ENCODE data around the gene RBP5. TPM values are rescaled to one million over a fixed set of nuclear protein-coding genes. Genes with fewer than 3 reads are reported as not detected.
"Not testable (repeated sequence)": the region's sequence is repeated elsewhere in the genome, so short reads cannot be mapped to it uniquely, and the experiment has no call there.

Gene RBP5
- total RNA-seq, 4 donors from 2014 or later, result 2.8 to 4.5 TPM; not detected in 2

DNA sequence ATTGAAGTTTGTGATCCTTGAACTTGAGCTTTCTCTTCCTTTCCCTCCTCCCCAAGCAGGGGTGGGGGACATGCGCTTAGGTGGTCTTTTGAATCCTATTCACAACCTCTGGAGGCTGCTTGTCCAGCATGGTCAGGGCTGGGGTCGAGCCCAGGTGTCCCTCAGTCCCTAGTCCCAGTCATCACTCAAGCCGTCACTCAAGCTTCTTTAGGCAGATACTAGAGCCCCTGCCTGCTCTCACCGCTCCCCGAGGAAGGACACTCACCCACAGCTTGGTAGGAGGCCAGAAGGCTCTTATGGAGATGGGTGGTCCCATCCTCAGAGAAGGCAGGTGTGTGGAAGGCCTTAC is 19.1 kb downstream of the RBP5 start:
- 58 to 62% methylated on average over 5 of the region's 5 CpGs for WGBS, 2 donors
- H3K36me3 ChIP-seq, result no peaks in the 10 kb centered on the region
- peak overlapping the region in 2 of 3 donors; percentile 80 to 87 for H3K27ac ChIP-seq
- no peaks in the 10 kb centered on the region for H3K9me3 ChIP-seq
- intact Hi-C loops (cut with DNase I), result no loop called here
- TF ChIP-seq POLR2A (IDR thresholded peaks at IDR 0.05), result no peak
- TF ChIP-seq, protein P1, sequence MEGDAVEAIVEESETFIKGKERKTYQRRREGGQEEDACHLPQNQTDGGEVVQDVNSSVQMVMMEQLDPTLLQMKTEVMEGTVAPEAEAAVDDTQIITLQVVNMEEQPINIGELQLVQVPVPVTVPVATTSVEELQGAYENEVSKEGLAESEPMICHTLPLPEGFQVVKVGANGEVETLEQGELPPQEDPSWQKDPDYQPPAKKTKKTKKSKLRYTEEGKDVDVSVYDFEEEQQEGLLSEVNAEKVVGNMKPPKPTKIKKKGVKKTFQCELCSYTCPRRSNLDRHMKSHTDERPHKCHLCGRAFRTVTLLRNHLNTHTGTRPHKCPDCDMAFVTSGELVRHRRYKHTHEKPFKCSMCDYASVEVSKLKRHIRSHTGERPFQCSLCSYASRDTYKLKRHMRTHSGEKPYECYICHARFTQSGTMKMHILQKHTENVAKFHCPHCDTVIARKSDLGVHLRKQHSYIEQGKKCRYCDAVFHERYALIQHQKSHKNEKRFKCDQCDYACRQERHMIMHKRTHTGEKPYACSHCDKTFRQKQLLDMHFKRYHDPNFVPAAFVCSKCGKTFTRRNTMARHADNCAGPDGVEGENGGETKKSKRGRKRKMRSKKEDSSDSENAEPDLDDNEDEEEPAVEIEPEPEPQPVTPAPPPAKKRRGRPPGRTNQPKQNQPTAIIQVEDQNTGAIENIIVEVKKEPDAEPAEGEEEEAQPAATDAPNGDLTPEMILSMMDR (IDR thresholded peaks at IDR 0.05), result no peak
- DNase-seq, result no peak
- H3K27me3 ChIP-seq, result no peaks in the 10 kb centered on the region
- H3K4me3 ChIP-seq (replicated peaks in 1 of 3), result peak overlapping the region in 1 of 3 donors; percentile 39
- peaks cover 5 to 14% of the 10 kb centered on the region in 2 donors for H3K4me1 ChIP-seq

DNA sequence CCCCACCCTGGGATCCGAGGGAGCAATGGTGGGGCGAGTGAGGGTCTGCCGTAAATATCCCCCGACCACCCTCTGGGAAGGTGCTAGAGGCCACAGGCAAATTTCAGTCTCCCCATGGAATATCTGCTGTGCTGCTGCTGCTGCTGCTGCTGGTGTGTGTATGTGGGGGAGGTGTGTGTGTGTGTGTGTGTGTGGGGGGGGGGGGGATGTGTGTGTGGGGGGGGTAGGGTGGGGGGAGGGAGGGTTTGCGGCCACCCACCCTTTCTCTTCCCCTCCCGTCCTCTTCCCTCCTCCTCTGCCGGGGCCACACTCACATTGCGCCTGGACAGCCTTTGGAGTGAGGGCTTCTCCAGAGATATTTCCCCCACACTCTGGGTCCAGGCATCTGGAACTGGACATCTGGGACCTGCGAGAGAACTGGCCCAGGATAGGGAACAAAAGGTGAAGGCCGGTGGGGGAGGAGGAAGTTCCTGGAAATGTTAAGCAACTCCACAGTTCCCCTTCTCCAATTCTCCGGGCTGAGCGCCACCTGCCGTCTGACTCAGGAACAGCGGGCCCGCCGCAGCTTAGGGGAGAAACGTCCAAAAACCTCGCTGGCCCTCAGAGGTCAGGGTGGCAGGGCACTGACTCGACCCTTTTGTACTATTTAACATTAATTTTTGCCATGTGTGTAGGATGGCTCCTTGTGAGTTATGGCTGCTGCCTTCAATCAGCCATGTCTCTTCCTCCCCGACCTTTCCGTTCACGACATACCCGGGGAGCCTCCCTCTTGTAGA is 19.7 kb downstream of the RBP5 start, which contains the start of gene C1RL:
Gene C1RL, minus strand, starts transcription at position 419 of the 776 bp plus-strand sequence. Its CDS starts 34 bp downstream, at position 385.
- Histone ChIP-seq H3K4me1 (peaks cover 5 to 14% of the 10 kb centered on the region in 2 donors), H3K36me3 (no peaks in the 10 kb centered on the region), H3K27ac (peak within 1 kb of the TSS; percentile 80 to 87 (median 82)), H3K4me3 (replicated peaks in 1 of 3) (peak within 1 kb of the TSS; percentile 34 to 78 (median 39)), H3K9me3 (no peaks in the 10 kb centered on the region), H3K27me3 (no peaks in the 10 kb centered on the region)
- DNase-seq, result peak; percentile 89 to 92
- WGBS, 2 donors, result 15 to 20% methylated on average over 20 to 23 of the region's 23 CpGs
- TF ChIP-seq, protein P1 (IDR thresholded peaks at IDR 0.05), result peak; percentile 94 to 99 (median 96)
- peak in 1 of 2 donors; percentile 34 for TF ChIP-seq POLR2A (IDR thresholded peaks at IDR 0.05)
- intact Hi-C loops (cut with DNase I), result no loop called here

DNA sequence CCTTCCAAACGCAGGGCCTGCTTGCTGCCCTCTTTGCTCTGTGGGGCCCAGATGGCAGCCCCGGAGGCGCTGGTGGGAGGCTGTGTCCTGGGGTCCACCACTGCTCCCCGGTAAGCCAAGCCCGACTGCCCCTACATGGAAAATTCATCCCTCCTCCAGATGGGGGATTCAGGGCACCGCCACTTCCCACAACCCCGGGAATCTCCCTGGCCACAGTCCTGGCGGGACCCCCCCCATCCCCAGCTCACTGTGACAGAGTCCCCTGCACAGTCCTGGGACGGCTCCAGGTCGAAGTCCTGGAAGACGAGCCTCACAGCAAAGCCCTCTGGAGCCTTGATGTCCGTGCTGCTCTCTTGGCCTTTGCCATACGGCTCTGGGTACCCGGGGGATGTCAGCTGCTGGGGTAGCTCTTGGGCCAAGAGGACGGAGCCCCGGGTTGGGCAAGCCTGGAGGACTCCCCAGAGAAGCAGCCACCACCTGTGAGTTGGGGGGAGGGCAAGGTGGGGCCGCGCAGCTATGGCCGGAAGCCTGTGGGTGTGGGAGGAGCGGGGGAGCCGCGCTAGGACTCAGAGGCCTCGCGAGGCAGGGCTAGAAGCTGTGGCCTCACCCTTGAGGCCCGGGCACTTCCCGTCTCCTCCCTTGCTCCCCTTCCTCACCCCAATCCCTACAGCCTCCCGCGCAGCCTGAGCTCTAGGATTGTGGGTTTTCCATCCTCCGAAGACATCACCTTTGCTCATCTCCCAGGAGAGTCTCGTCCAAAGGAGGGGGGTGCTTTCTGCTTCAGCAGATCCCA is 20.5 kb downstream of the RBP5 start:
- Histone ChIP-seq H3K4me1 (peaks cover 5 to 14% of the 10 kb centered on the region in 2 donors), H3K9me3 (no peaks in the 10 kb centered on the region), H3K36me3 (no peaks in the 10 kb centered on the region), H3K27me3 (no peaks in the 10 kb centered on the region), H3K27ac (peak overlapping the region; percentile 80 to 87 (median 82)), H3K4me3 (replicated peaks in 1 of 3) (peak overlapping the region; percentile 34 to 78 (median 39))
- intact Hi-C loops (cut with DNase I), result no loop called here
- 11 to 17% methylated on average over 12 to 24 of the region's 30 CpGs for WGBS, 2 donors
- TF ChIP-seq, protein P1 (IDR thresholded peaks at IDR 0.05), result no peak
- peak in 1 of 2 donors; percentile 48 for TF ChIP-seq POLR2A (IDR thresholded peaks at IDR 0.05)
- peak; percentile 71 to 75 for DNase-seq

DNA sequence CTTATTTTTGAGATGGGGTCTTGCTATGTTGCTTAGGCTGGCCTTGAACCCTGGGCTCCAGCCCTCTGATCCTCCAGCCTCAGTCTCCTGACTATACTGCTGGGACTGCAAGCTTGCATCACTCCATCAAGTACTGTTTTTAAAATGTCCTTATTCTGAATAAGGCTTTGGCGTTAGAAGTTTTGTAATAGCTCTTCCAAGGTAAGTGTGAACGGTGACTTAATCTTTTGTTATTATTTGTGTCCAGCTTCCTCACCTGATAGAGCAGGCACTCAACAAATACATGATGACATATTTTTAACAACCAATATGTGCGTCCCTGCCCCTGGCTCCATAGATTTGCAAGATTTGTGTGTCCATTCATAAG is 21.1 kb downstream of the RBP5 start:
- no peaks in the 10 kb centered on the region for H3K9me3 ChIP-seq
- H3K36me3 ChIP-seq, result no peaks in the 10 kb centered on the region
- intact Hi-C loops (cut with DNase I), result no loop called here
- no peak for TF ChIP-seq POLR2A (IDR thresholded peaks at IDR 0.05)
- TF ChIP-seq, protein P1 (IDR thresholded peaks at IDR 0.05), result no peak
- 55 to 56% methylated on average over 3 of the region's 3 CpGs for WGBS, 2 donors
- H3K4me3 ChIP-seq (replicated peaks in 1 of 3), result peak overlapping the region in 2 of 3 donors; percentile 34 to 39
- H3K27ac ChIP-seq, result peak overlapping the region in 2 of 3 donors; percentile 80 to 87
- DNase-seq, result no peak
- H3K27me3 ChIP-seq, result no peaks in the 10 kb centered on the region
- H3K4me1 ChIP-seq, result peaks cover 5 to 14% of the 10 kb centered on the region in 2 donors

DNA sequence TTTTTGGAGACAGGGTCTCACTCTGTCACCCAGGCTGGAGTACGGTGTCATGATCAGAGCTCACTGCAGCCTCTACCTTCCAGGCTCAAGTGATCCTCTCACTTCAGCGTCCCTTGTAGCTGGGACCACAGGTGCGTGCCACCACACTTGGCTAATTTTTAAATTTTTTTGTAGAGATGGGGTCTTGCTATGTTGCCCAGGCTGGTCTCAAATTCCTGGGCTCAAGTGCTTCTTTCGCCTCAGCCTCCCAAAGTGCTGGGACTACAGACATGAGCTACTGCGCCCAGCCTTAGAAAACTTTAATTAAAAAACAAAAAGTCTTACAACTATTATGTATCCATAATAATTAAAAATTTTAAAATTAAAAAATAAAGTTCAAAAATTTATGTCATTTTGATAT is 21.5 kb downstream of the RBP5 start:
- intact Hi-C loops (cut with DNase I); H3K9me3 ChIP-seq; H3K36me3 ChIP-seq; H3K27me3 ChIP-seq; DNase-seq; H3K4me3 ChIP-seq (replicated peaks in 1 of 3): not testable (repeated sequence)
- Histone ChIP-seq H3K27ac (peak overlapping the region in 2 of 3 donors; percentile 80 to 87), H3K4me1 (peaks cover 5 to 14% of the 10 kb centered on the region in 2 donors)
- WGBS, 2 donors, result 97 to 98% methylated on average over 5 of the region's 5 CpGs

Measured in thyroid gland (tissue), 4 donors.